Measurements from ENCODE around the gene CXCL3.

DNA sequence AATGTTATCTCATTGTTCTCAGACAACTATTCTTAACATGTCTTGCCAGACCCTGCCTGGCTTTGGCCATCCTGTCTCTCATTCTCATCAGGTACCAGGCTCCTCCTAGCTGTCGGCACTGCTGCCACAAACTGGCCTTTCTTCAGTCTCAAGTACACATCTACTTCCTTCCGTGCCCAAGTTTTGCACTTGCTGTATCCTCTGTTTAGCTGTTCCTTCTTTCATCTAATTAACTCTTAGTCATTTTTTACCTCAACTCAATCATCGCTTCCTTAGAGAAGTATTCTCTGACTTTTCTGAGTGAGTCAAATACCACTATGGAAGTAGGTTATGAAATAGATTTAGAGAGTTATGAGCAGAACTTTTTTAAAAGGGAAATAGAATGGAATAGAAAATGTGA lies 19.7 kb downstream of the CXCL3 start:
- TF ChIP-seq TARDBP (IDR thresholded peaks at IDR 0.05): no peak
- no peak for TF ChIP-seq FOXK2 (IDR thresholded peaks at IDR 0.05)
- TF ChIP-seq L3MBTL2 (conservative IDR thresholded peaks at IDR 0.05): no peak
- TF ChIP-seq SP1 (IDR thresholded peaks at IDR 0.05): no peak
- no peak for TF ChIP-seq SUZ12 (IDR thresholded peaks at IDR 0.05)
- TF ChIP-seq FOXM1 (IDR thresholded peaks at IDR 0.05; ENCODE audit: borderline replicate concordance): no peak
- no peak for TF ChIP-seq NFRKB (IDR thresholded peaks at IDR 0.05)
- TF ChIP-seq LEF1 (IDR thresholded peaks at IDR 0.05; ENCODE audit: borderline replicate concordance): no peak
- TF ChIP-seq CTBP1 (IDR thresholded peaks at IDR 0.05; ENCODE audit: borderline replicate concordance): no peak
- no peak for TF ChIP-seq BHLHE40 (IDR thresholded peaks at IDR 0.05; ENCODE audit: borderline replicate concordance)
- no peak for TF ChIP-seq ELF4 (IDR thresholded peaks at IDR 0.05)

Measured in HEK293T (cell line).